ENCODE results near the gene TECTB.

The TECTB gene

GRCh38 chr10:112278871-112279270, 4.3 kb upstream of the TECTB start:
- ChIA-PET POLR2A (no interaction called here), CTCF (interaction anchor here (1.3 kb wide), 1 partner anchor 17 kb away, joined by 4 read pairs; no protein-coding TSS in a partner anchor)
- DNase-seq (ENCODE audit: extremely low spot score), result no peak
- TF ChIP-seq CTCF (IDR thresholded peaks at IDR 0.05; ENCODE audit: control extremely low read depth, extremely low read depth, low read depth, missing control alignments), result no peak

GRCh38 chr10:112279433-112279832, 3.8 kb upstream of the TECTB start:
- no peak for DNase-seq (ENCODE audit: extremely low spot score)
- POLR2A ChIA-PET, result no interaction called here
- no peak for TF ChIP-seq CTCF (IDR thresholded peaks at IDR 0.05; ENCODE audit: control extremely low read depth, extremely low read depth, low read depth, missing control alignments)
- CTCF ChIA-PET, result interaction anchor here (1.3 kb wide), 1 partner anchor 16 kb away, joined by 4 read pairs; no protein-coding TSS in a partner anchor

- ChIA-PET POLR2A (no interaction called here), CTCF (interaction anchor here (1.3 kb wide), 1 partner anchor 16 kb away, joined by 4 read pairs; no protein-coding TSS in a partner anchor)
- DNase-seq (ENCODE audit: extremely low spot score), result no peak
- TF ChIP-seq CTCF (IDR thresholded peaks at IDR 0.05; ENCODE audit: control extremely low read depth, extremely low read depth, low read depth, missing control alignments), result no peak
Measured at GRCh38 chr10:112280205-112280921, 2.8 kb upstream of the TECTB start.

GRCh38 chr10:112282086-112282485, 1.1 kb upstream of the TECTB start:
- CTCF ChIA-PET, result no interaction called here
- DNase-seq (ENCODE audit: extremely low spot score), result no peak
- no peak for TF ChIP-seq CTCF (IDR thresholded peaks at IDR 0.05; ENCODE audit: control extremely low read depth, extremely low read depth, low read depth, missing control alignments)
- POLR2A ChIA-PET, result no interaction called here

- CTCF ChIA-PET, result interaction anchor here (1.0 to 1.7 kb wide), 4 partner anchors 10 to 29 kb away, joined by 3 to 4 read pairs (median 3); no protein-coding TSS in a partner anchor
- POLR2A ChIA-PET, result no interaction called here
Measured at GRCh38 chr10:112286837-112287818, 3.9 kb downstream of the TECTB start.

More at GRCh38 chr10:112286837-112287818, 3.9 kb downstream of the TECTB start:
- no peak for DNase-seq (ENCODE audit: extremely low spot score)
- TF ChIP-seq CTCF (IDR thresholded peaks at IDR 0.05; ENCODE audit: control extremely low read depth, extremely low read depth, low read depth, missing control alignments), result no peak

Measured in GM10248 (cell line).